DND-41 (cell line): ENCODE results near the gene NEMP2.

Experiments used
- CTCF ChIP-seq: IDR thresholded peaks from 2 replicates; pipeline ENCODE4 v1.5.1; 2012; ENCODE audit warnings: borderline replicate concordance, low read length, moderate library complexity, mild to moderate bottlenecking; ENCODE audit not compliant: poor library complexity, severe bottlenecking; ENCODE audit errors: extremely low read depth
- EZH2 ChIP-seq: IDR thresholded peaks from 3 replicates; pipeline ENCODE4 v1.6.1; 2012; ENCODE audit warnings: borderline replicate concordance, low read depth, mild to moderate bottlenecking, moderate library complexity, low read length, inconsistent platforms; ENCODE audit not compliant: severe bottlenecking

GRCh38 chr2:190467575-190468083 lies 66.9 kb downstream of the NEMP2 start:
- TF ChIP-seq CTCF (no peak), EZH2 (no peak)
